HepG2 (cell line): ENCODE data around the gene TSPAN8. TPM values are rescaled to one million over a fixed set of nuclear protein-coding genes. Genes with fewer than 3 reads are reported as not detected.
A peak's percentile ranks its signal among the peaks of the same experiment; 100 is the strongest.

Experiments
- ATAC-seq: fragments of 200-7000 bp; cut with Tn5 transposase; 3 replicates; pipeline ENCODE4 v1.9.1; 2020; ENCODE audit warnings: mild to moderate bottlenecking, moderate library complexity
- BruUV-seq: library from RNA; stranded (reverse); fragments of 400-500 nt; replicated peaks from 2 replicates; lab custom pipeline; 2021; lab: Mats Ljungman, UMichigan
- CTCF ChIA-PET: fragments of 300-600 bp; formaldehyde crosslinking; extraction: SDS; loops from one replicate; lab custom pipeline; 2021; ENCODE audit warnings: low total read pairs, inconsistent platforms, low intra/inter-chr PET ratio; lab: Yijun Ruan, JAX
- POLR2A ChIA-PET: fragments of 350-600 bp; sonication (Branson Sonifier 250); formaldehyde crosslinking; loops from one replicate; lab custom pipeline; 2020; ENCODE audit warnings: antibody characterized with exemption, inconsistent platforms; lab: Yijun Ruan, JAX
- DNase-seq: peaks from one replicate; pipeline ENCODE4 v3.0.0-alpha.2; 2015; ENCODE audit warnings: low spot score
- FAIRE-seq: peaks from 3 replicates; lab custom pipeline; 2011; peaks lifted over from hg19 to GRCh38; lab: Jason Lieb, UNC
- H2AFZ ChIP-seq: one replicate; pipeline ENCODE4 v1.6.1; 2011; ENCODE audit warnings: low read length, inconsistent platforms
- H3K27ac ChIP-seq: fragments of 300-600 bp; 3 replicates; pipeline ENCODE4 v1.8.0; 2011; ENCODE audit warnings: mixed run types, mild to moderate bottlenecking, mixed read lengths, low read length, inconsistent platforms; ENCODE audit not compliant: insufficient read depth; ENCODE audit errors: extremely low read length
- H3K27me3 ChIP-seq, 2 experiments: fragments of 200-600 bp in 1 of 2; 2 replicates in 1 of 2; 3 replicates in 1 of 2; pipeline versions ENCODE4 v1.6.0 to v1.8.0; 2011; ENCODE audit warnings: low read length in 2 of 2, mild to moderate bottlenecking in 2 of 2, moderate library complexity in 2 of 2, inconsistent platforms in 1 of 2; ENCODE audit not compliant: insufficient read depth in 2 of 2, control insufficient read depth in 1 of 2
- H3K36me3 ChIP-seq, 2 experiments: fragments of 200-600 bp in 1 of 2; replicated peaks in 1 of 2; 2 replicates in 1 of 2; 3 replicates in 1 of 2; pipeline versions ENCODE4 v1.5.1 to v1.8.0; 2011; ENCODE audit warnings: low read length in 2 of 2, inconsistent platforms in 1 of 2; ENCODE audit not compliant: insufficient read depth in 2 of 2, control insufficient read depth in 1 of 2
- H3K4me1 ChIP-seq: 2 replicates; pipeline ENCODE4 v1.5.1; 2012; ENCODE audit warnings: low read length, inconsistent platforms; ENCODE audit not compliant: insufficient read depth
- H3K4me2 ChIP-seq: 2 replicates; pipeline ENCODE4 v1.6.0; 2011; ENCODE audit warnings: low read depth, low read length, inconsistent platforms
- H3K4me3 ChIP-seq, 3 experiments: fragments of 200-600 bp in 1 of 3; sonication (generic), shearing (Covaris generic) in 1 of 3; replicated peaks in 1 of 3; 2 replicates each; pipeline ENCODE4 v1.5.1; 2011 to 2016; ENCODE audit warnings: low read length in 3 of 3, inconsistent platforms in 2 of 3, low read depth in 2 of 3, mild to moderate bottlenecking in 2 of 3, control low read depth in 1 of 3, mixed read lengths in 1 of 3; ENCODE audit not compliant: insufficient read depth in 1 of 3
- H3K79me2 ChIP-seq: one replicate; pipeline ENCODE4 v1.6.1; 2011; ENCODE audit warnings: low read length, inconsistent platforms; ENCODE audit not compliant: insufficient read depth
- H3K9ac ChIP-seq: 2 replicates; pipeline ENCODE4 v1.6.0; 2011; ENCODE audit warnings: mild to moderate bottlenecking, low read depth, low read length, inconsistent platforms; ENCODE audit not compliant: insufficient read depth
- H3K9me3 ChIP-seq: 2 replicates; pipeline ENCODE4 v1.5.1; 2012; ENCODE audit warnings: mild to moderate bottlenecking, low read length
- H4K20me1 ChIP-seq: 2 replicates; pipeline ENCODE4 v1.6.0; 2011; ENCODE audit warnings: inconsistent platforms, mild to moderate bottlenecking, low read length, moderate library complexity; ENCODE audit not compliant: insufficient read depth
- ATF1 ChIP-seq: IDR thresholded peaks from 2 replicates; pipeline ENCODE4 v1.6.1; 2016; ENCODE audit warnings: mild to moderate bottlenecking, control low read depth
- MAFF ChIP-seq: IDR thresholded peaks from 2 replicates; pipeline ENCODE4 v1.6.1; 2011; ENCODE audit warnings: low read depth, low read length, improper control_type of control experiment
- MAFG ChIP-seq: sonication (generic); formaldehyde crosslinking; IDR thresholded peaks from 2 replicates; pipeline ENCODE4 v1.5.1; 2020; ENCODE audit warnings: mild to moderate bottlenecking, missing genetic modification reagents
- MAFK ChIP-seq, 2 experiments: IDR thresholded peaks in 1 of 2; conservative IDR thresholded peaks in 1 of 2; 2 replicates each; pipeline ENCODE4 v1.6.1; 2011; ENCODE audit warnings: improper control_type of control experiment in 2 of 2, low read length in 2 of 2
- SIX4 ChIP-seq: sonication (generic); formaldehyde crosslinking; IDR thresholded peaks from 2 replicates; pipeline ENCODE4 v1.4.0; 2020; ENCODE audit warnings: missing genetic modification reagents
- ZNF354B ChIP-seq: sonication (generic); formaldehyde crosslinking; IDR thresholded peaks from 2 replicates; pipeline ENCODE4 v1.8.0; 2022; ENCODE audit warnings: mild to moderate bottlenecking, missing genetic modification reagents
- ZNF446 ChIP-seq: sonication (generic); formaldehyde crosslinking; IDR thresholded peaks from 2 replicates; pipeline ENCODE4 v1.5.0; 2020; ENCODE audit warnings: mild to moderate bottlenecking, missing genetic modification reagents
- WGBS: methylation state at CpG from one replicate; pipeline ENCODE4 v1.1.6; 2017; ENCODE audit warnings: low lambda C conversion rate; 5-methylcytosine and 5-hydroxymethylcytosine counted together
- in situ Hi-C: cut with HindIII; loops from 2 replicates; pipeline ENCODE4 v1.10.0; 2017; ENCODE audit warnings: low pct_unique_long_range_greater_than_20kb; ENCODE audit not compliant: extremely low pct_ligation_motif_present
- intact Hi-C: fragments of 100-400 bp; cut with micrococcal nuclease; formaldehyde crosslinking; loops from one replicate; pipeline ENCODE4 v1.10.0; 2022; ENCODE audit not compliant: unreplicated experiment
- polyA plus RNA-seq, 8 experiments: library from polyadenylated mRNA; depleted of rRNA in 3 of 8; stranded (reverse) in 7 of 8; unstranded in 1 of 8; fragments of >200 nt; fragmentation: Illumina TruSeq in 4 of 8; extraction: Trizol in 4 of 8; gene quantifications; 2 replicates each; pipeline versions ENCODE4 v1.2.1 to v1.2.3, GENCODE V29; 2011 to 2016; ENCODE audit warnings: low read depth in 4 of 8, missing spikeins in 1 of 8, mixed read lengths in 1 of 8; ENCODE audit not compliant: insufficient read depth in 1 of 8
- total RNA-seq, 5 experiments: library from RNA; depleted of rRNA; stranded (reverse); fragments of >200 nt; fragmentation: Illumina TruSeq; extraction: Trizol; gene quantifications; 2 replicates each; pipeline ENCODE4 v1.2.3, GENCODE V29; 2016; ENCODE audit warnings: low read depth in 1 of 5
- TF ChIP-seq, protein P1 (sequence below): sonication (generic); formaldehyde crosslinking; conservative IDR thresholded peaks from 2 replicates; pipeline ENCODE4 v1.4.0; 2020; ENCODE audit warnings: mild to moderate bottlenecking, missing genetic modification reagents, moderate library complexity
- TF ChIP-seq, protein P2 (sequence below): sonication (generic); formaldehyde crosslinking; IDR thresholded peaks from 2 replicates; pipeline ENCODE4 v1.4.0; 2020; ENCODE audit warnings: mild to moderate bottlenecking, missing genetic modification reagents
- TF ChIP-seq, protein P3 (sequence below): sonication (generic); formaldehyde crosslinking; IDR thresholded peaks from 2 replicates; pipeline ENCODE4 v1.5.0; 2020; ENCODE audit warnings: mild to moderate bottlenecking, missing genetic modification reagents, borderline replicate concordance

TSPAN8 gene
- total and polyA plus RNA-seq, 2 of the 13 experiments (the other 11 are each of a cell fraction or from before 2014, with no cell fraction given): 3.4 to 3.9 TPM

DNA sequence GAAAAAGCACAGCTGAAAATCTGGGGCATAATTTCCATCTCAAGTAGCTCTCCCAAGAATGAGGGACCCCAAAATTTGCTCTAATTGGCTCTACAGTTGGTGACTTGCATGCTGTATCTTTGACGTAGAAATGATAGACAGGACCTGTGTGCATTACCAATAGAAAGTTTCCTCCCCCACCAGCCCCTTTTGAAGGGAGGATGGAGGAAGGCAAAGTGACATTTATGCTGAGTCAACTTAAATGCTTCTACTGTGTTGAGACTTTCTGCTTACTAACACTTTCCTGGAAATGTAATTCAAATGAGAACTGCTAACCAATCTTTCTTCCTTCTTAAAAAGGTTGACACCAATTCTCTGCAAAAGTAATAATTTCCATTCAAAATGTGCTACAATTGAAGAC, 31.9 kb downstream of the TSPAN8 start:
- TF ChIP-seq, protein P1, sequence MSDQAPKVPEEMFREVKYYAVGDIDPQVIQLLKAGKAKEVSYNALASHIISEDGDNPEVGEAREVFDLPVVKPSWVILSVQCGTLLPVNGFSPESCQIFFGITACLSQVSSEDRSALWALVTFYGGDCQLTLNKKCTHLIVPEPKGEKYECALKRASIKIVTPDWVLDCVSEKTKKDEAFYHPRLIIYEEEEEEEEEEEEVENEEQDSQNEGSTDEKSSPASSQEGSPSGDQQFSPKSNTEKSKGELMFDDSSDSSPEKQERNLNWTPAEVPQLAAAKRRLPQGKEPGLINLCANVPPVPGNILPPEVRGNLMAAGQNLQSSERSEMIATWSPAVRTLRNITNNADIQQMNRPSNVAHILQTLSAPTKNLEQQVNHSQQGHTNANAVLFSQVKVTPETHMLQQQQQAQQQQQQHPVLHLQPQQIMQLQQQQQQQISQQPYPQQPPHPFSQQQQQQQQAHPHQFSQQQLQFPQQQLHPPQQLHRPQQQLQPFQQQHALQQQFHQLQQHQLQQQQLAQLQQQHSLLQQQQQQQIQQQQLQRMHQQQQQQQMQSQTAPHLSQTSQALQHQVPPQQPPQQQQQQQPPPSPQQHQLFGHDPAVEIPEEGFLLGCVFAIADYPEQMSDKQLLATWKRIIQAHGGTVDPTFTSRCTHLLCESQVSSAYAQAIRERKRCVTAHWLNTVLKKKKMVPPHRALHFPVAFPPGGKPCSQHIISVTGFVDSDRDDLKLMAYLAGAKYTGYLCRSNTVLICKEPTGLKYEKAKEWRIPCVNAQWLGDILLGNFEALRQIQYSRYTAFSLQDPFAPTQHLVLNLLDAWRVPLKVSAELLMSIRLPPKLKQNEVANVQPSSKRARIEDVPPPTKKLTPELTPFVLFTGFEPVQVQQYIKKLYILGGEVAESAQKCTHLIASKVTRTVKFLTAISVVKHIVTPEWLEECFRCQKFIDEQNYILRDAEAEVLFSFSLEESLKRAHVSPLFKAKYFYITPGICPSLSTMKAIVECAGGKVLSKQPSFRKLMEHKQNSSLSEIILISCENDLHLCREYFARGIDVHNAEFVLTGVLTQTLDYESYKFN (CRISPR knock-in tag): no peak
- TF ChIP-seq, protein P2, sequence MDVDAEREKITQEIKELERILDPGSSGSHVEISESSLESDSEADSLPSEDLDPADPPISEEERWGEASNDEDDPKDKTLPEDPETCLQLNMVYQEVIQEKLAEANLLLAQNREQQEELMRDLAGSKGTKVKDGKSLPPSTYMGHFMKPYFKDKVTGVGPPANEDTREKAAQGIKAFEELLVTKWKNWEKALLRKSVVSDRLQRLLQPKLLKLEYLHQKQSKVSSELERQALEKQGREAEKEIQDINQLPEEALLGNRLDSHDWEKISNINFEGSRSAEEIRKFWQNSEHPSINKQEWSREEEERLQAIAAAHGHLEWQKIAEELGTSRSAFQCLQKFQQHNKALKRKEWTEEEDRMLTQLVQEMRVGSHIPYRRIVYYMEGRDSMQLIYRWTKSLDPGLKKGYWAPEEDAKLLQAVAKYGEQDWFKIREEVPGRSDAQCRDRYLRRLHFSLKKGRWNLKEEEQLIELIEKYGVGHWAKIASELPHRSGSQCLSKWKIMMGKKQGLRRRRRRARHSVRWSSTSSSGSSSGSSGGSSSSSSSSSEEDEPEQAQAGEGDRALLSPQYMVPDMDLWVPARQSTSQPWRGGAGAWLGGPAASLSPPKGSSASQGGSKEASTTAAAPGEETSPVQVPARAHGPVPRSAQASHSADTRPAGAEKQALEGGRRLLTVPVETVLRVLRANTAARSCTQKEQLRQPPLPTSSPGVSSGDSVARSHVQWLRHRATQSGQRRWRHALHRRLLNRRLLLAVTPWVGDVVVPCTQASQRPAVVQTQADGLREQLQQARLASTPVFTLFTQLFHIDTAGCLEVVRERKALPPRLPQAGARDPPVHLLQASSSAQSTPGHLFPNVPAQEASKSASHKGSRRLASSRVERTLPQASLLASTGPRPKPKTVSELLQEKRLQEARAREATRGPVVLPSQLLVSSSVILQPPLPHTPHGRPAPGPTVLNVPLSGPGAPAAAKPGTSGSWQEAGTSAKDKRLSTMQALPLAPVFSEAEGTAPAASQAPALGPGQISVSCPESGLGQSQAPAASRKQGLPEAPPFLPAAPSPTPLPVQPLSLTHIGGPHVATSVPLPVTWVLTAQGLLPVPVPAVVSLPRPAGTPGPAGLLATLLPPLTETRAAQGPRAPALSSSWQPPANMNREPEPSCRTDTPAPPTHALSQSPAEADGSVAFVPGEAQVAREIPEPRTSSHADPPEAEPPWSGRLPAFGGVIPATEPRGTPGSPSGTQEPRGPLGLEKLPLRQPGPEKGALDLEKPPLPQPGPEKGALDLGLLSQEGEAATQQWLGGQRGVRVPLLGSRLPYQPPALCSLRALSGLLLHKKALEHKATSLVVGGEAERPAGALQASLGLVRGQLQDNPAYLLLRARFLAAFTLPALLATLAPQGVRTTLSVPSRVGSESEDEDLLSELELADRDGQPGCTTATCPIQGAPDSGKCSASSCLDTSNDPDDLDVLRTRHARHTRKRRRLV (CRISPR knock-in tag): no peak
- peak; percentile 64 for TF ChIP-seq MAFG (CRISPR knock-in tag)
- TF ChIP-seq ATF1 (CRISPR knock-in tag): no peak
- no peak for TF ChIP-seq SIX4 (CRISPR knock-in tag)
- TF ChIP-seq, protein P3, sequence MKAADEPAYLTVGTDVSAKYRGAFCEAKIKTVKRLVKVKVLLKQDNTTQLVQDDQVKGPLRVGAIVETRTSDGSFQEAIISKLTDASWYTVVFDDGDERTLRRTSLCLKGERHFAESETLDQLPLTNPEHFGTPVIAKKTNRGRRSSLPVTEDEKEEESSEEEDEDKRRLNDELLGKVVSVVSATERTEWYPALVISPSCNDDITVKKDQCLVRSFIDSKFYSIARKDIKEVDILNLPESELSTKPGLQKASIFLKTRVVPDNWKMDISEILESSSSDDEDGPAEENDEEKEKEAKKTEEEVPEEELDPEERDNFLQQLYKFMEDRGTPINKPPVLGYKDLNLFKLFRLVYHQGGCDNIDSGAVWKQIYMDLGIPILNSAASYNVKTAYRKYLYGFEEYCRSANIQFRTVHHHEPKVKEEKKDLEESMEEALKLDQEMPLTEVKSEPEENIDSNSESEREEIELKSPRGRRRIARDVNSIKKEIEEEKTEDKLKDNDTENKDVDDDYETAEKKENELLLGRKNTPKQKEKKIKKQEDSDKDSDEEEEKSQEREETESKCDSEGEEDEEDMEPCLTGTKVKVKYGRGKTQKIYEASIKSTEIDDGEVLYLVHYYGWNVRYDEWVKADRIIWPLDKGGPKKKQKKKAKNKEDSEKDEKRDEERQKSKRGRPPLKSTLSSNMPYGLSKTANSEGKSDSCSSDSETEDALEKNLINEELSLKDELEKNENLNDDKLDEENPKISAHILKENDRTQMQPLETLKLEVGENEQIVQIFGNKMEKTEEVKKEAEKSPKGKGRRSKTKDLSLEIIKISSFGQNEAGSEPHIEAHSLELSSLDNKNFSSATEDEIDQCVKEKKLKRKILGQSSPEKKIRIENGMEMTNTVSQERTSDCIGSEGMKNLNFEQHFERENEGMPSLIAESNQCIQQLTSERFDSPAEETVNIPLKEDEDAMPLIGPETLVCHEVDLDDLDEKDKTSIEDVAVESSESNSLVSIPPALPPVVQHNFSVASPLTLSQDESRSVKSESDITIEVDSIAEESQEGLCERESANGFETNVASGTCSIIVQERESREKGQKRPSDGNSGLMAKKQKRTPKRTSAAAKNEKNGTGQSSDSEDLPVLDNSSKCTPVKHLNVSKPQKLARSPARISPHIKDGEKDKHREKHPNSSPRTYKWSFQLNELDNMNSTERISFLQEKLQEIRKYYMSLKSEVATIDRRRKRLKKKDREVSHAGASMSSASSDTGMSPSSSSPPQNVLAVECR (CRISPR knock-in tag): no peak
- TF ChIP-seq ZNF354B (CRISPR knock-in tag): no peak
- peak; percentile 98 to 99 for TF ChIP-seq MAFK (conservative IDR thresholded peaks at IDR 0.05 in 1 of 2, IDR thresholded peaks at IDR 0.05 in 1 of 2; ENCODE audit: low read length in 2 of 2)
- TF ChIP-seq ZNF446 (CRISPR knock-in tag): no peak
- peak; percentile 99 for TF ChIP-seq MAFF
- no peak overlapping the region for H3K4me2 ChIP-seq
- intact Hi-C loops (loop anchor here (2.0 to 10.0 kb wide), 4 partner anchors 59 to 267 kb away; no protein-coding TSS in a partner anchor), in situ Hi-C loops (loop anchor here (25.0 kb wide), 1 partner anchor 611 kb away; no protein-coding TSS in a partner anchor)
- no peaks in the 10 kb centered on the region for H3K27me3 ChIP-seq
- no peaks in the 10 kb centered on the region for H3K79me2 ChIP-seq
- H3K36me3 ChIP-seq: no peaks in the 10 kb centered on the region
- ATAC-seq: no peak
- H3K27ac ChIP-seq: no peak overlapping the region
- 85% methylated on average over 1 of the region's 1 CpG for WGBS
- H4K20me1 ChIP-seq: no peaks in the 10 kb centered on the region
- peaks cover 14% of the 10 kb centered on the region for H3K4me1 ChIP-seq
- DNase-seq: no peak
- ChIA-PET POLR2A (no interaction called here), CTCF (interaction anchor here (1.4 to 2.4 kb wide), 2 partner anchors 245 to 266 kb away, joined by 4 to 13 read pairs; no protein-coding TSS in a partner anchor)
- H3K9ac ChIP-seq: no peak overlapping the region
- H3K4me3 ChIP-seq: no peak overlapping the region
- BruUV-seq: no TSS peak
- no peaks in the 10 kb centered on the region for H3K9me3 ChIP-seq
- no peak overlapping the region for H2AFZ ChIP-seq
- no peak for FAIRE-seq
